GM19467 (cell line): ENCODE measurements around the gene NKX2-8.

Experiments used
- ATAC-seq: cut with Tn5 transposase; IDR thresholded peaks from one replicate; pipeline ENCODE4 v1.9.1; 2021; ENCODE audit warnings: mild to moderate bottlenecking, moderate library complexity; ENCODE audit not compliant: unreplicated experiment

Gene NKX2-8

GRCh38 chr14:36582011-36582873 is at the start of gene NKX2-8:
NKX2-8 (minus strand) TSS chr14:36582614; CDS start chr14:36582389, 225 bp downstream.
- ATAC-seq = no peak

- no peak for ATAC-seq
Observed at GRCh38 chr14:36627981-36628380, 45.6 kb upstream of the NKX2-8 start.

- ATAC-seq = no peak
Observed at GRCh38 chr14:36626151-36626550, 43.7 kb upstream of the NKX2-8 start.

GRCh38 chr14:36625436-36625835 is 43.0 kb upstream of the NKX2-8 start:
- ATAC-seq = no peak

- ATAC-seq = no peak
Observed at GRCh38 chr14:36625014-36625413, 42.6 kb upstream of the NKX2-8 start.

GRCh38 chr14:36619853-36620252 is 37.4 kb upstream of the NKX2-8 start:
- ATAC-seq = no peak

- no peak for ATAC-seq
Observed at GRCh38 chr14:36619131-36619530, 36.7 kb upstream of the NKX2-8 start.

- no peak for ATAC-seq
Observed at GRCh38 chr14:36618641-36619040, 36.2 kb upstream of the NKX2-8 start.

GRCh38 chr14:36617824-36618223 is 35.4 kb upstream of the NKX2-8 start:
- no peak for ATAC-seq

GRCh38 chr14:36605506-36605857 is 23.1 kb upstream of the NKX2-8 start:
- no peak for ATAC-seq

GRCh38 chr14:36604757-36605505 is 22.5 kb upstream of the NKX2-8 start:
- ATAC-seq = peak; percentile 81

- no peak for ATAC-seq
Observed at GRCh38 chr14:36600431-36600830, 18.0 kb upstream of the NKX2-8 start.

- no peak for ATAC-seq
Observed at GRCh38 chr14:36591482-36591881, 9.1 kb upstream of the NKX2-8 start.

- ATAC-seq = no peak
Observed at GRCh38 chr14:36588788-36589187, 6.4 kb upstream of the NKX2-8 start.

GRCh38 chr14:36588119-36588518 is 5.7 kb upstream of the NKX2-8 start:
- ATAC-seq = no peak

GRCh38 chr14:36585100-36585499 is 2.7 kb upstream of the NKX2-8 start:
- no peak for ATAC-seq

- no peak for ATAC-seq
Observed at GRCh38 chr14:36583893-36584811, 1.7 kb upstream of the NKX2-8 start.

- no peak for ATAC-seq
Observed at GRCh38 chr14:36583242-36583892, 953 bp upstream of the NKX2-8 start.

GRCh38 chr14:36582874-36583241 is 444 bp upstream of the NKX2-8 start:
- ATAC-seq = no peak
